GM18499 (cell line): ENCODE data around the gene TSC2.

Experiments
- ATAC-seq: cut with Tn5 transposase; IDR thresholded peaks from one replicate; pipeline ENCODE4 v1.9.1; 2021; ENCODE audit warnings: moderate number of reproducible peaks; ENCODE audit not compliant: insufficient read depth, unreplicated experiment

TSC2 gene

DNA sequence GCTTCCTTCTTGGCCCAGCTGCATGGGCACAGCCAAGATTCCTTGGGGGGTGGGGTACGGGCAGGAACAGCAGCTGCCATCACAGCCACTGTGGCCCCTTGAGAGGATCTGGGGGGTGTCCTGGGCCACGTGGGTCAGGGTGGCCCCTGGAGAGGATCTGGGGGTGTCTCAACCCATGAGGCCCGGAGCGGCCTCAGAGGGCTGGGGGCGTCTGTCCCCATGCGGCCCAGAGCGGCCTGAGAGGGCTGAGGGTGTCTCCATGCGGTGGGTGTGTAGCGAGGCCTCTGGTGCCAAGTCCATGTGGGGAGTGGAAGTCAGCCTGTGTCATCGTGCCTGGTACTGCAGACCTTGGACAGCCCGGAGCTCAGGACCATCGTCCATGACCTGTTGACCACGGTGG, 13.7 kb downstream of the TSC2 start:
- ATAC-seq = no peak

DNA sequence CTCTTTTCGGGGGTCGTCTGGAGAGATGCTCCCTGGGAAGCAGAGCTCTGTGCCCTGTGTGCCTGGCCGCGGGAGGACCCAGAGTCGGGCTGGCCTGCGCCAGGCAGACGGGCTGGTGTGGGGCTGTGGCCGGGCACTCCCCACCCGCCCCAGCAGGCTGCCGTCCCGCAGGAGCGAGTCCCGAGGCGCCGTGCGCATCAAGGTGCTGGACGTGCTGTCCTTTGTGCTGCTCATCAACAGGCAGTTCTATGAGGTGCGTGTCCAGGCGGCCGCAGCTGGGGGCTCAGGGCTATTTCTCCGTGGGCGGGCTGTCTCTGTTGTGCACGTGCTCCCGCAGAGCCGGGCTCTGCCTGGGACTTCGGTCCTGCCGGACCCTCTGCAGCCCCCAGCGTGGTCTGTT, 15.0 kb downstream of the TSC2 start:
- no peak for ATAC-seq

DNA sequence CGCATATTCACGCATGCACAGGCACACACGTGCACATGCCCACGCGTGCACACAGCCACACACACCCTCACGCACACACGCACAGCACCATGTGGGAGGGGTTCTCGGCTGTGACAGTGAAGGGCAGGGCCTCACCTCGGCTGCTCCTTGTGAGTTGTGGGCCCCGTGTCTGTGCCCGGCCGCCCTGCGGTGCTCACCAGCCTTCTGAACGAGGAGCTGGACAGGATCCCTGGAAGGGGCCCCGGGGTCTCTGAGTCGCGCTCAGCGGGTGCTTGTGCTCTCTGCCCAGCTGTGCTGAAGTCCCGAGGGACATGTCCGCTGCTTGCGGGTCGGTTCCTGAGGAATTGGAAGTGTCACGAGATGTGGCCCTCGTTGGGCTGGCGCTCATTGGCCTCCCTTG, 16.1 kb downstream of the TSC2 start:
- no peak for ATAC-seq

DNA sequence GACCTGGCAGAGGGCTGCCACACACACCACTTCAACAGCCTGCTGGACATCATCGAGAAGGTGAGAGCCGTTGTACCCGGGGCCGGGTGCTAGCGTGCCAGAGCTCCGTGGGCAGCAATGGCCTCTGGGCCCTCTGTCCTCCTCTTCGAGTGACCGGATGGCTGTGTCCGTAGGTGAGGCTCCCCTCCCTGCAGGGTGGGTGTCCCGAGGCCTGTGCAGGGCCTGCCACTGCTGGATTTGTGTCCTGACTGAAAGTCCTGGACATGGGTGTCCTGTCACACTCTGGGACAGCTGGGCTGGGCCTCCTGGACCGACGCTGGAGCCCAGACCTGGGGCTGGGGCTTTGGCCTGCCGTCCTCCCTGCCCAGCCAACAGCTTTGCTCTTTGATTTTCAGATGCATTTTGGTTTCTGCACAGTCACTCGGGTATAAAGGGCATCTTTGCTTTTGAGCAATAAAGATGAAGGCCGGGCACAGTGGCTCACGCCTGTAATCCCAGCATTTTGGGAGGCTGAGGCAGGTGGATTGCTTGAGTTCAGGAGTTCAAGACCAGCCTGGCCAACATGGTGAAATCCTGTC, 16.7 kb downstream of the TSC2 start:
- no peak for ATAC-seq

DNA sequence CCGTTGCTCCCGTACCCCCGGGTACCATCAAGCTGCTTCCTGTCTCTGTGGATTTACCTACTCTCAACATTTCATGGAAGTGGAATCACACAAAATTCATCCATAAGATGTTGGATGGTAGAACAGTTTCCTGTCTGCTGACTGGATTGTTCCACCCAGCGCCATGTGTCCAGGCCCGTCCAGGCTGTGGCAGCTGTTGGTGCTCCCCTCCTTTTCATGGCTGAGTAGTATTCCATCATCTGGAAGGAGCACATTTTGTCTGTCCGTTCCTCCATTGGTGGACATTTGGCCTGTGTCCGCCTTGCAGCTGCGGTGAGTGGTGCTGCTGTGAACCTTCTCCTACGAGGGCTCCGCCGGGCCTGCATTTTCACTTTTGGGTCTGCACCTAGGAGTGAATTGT, 18.4 kb downstream of the TSC2 start:
- ATAC-seq = no peak

DNA sequence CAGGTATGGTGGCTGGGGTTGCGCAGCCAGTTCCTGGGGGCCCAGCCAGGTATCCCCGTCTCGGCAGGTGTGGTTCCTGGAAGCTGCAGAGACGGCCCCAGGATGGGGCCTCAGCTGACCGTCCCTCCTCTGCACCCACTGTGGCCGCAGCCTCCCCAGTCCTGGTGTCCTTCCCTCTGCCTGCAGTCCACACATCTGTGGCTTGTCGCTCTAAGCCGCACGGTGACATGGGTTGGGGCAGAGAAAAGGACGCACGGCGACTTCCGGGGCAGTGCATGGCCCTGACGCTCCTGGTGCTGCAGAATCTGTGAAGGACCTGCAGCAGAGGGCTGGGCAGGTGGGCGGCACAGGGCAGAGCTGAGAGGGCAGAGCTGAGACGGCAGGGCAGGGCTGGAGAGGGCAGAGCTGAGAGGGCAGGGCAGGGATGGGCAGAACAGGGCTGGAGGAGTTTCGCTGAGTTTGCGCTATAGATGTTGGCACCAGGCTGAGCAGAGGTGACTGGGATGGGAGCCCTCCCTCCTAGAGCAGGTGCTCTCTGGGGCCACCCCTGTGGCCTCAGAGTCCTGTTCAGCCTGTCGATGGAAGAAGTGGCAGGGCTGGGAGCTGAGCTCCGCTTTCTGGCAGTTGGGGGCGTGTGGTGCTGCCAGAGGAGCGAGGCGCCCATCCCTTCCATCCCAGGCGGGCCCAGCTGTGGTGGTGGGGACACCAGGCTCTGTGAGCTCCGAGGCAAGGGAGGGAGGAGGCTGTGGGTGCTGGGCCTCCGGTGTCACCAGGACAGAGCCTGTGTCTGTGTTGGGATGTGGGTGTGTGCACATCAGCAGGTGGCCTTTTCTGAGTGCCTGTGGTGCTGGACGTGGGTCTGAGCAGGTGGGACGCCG, 23.0 kb downstream of the TSC2 start:
- no peak for ATAC-seq

DNA sequence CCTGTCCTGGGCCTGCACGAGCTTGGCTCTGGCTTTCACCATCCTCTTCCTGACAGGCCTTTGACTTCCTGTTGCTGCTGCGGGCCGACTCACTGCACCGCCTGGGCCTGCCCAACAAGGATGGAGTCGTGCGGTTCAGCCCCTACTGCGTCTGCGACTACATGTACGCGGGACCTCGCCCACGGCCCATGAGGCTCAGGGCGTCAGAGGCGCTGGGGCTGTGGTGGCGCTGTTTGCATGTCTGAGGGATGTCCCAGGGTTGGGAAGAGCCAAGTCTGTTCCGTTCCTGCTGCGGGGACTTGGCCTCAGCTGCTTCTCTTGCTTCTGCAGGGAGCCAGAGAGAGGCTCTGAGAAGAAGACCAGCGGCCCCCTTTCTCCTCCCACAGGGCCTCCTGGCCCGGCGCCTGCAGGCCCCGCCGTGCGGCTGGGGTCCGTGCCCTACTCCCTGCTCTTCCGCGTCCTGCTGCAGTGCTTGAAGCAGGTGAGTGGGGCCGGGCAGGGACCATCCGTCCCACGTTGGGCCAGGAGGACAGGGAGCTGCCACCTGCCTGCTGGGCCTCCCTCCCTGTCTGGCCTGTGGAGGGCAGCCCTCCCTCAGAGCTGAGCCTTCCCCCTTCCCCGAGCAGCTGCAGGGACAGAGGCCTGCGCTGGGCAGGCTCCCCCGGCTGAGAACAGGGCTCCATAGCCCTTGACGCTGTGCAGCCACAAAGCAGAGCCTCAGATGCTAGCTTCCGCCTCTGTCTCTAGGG, 23.8 kb downstream of the TSC2 start:
- ATAC-seq = no peak

DNA sequence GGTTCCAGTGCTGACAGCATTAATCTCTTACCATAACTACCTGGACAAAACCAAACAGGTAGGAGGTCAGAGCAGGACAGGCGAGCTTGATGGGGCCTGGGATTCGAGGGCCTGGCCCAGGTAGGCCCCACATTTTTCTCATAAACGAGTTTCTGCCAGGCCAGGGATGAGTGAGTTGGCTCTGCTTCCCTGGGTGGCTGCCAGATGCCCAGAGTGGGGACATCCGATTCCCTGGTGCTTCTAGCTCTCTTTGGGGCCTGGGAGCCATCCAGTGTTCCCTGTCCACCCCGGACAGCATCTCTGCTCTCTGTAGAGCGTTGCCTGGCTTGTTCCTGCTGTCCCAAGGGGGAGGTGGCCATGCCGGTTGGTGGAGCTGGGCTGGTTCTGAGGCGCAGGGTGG, 25.1 kb downstream of the TSC2 start:
- no peak for ATAC-seq

DNA sequence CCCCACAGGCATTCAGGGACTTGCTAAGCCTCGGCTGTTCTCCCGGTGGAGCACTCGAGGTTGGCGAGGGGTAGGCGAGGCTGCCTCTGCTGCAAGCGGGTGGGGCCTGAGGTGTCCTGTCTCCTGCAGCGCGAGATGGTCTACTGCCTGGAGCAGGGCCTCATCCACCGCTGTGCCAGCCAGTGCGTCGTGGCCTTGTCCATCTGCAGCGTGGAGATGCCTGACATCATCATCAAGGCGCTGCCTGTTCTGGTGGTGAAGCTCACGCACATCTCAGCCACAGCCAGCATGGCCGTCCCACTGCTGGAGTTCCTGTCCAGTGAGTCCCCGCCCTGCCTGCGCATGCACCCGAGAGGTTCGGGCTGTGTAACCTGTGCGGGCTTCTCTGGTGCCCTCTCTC, 26.3 kb downstream of the TSC2 start:
- ATAC-seq = no peak

DNA sequence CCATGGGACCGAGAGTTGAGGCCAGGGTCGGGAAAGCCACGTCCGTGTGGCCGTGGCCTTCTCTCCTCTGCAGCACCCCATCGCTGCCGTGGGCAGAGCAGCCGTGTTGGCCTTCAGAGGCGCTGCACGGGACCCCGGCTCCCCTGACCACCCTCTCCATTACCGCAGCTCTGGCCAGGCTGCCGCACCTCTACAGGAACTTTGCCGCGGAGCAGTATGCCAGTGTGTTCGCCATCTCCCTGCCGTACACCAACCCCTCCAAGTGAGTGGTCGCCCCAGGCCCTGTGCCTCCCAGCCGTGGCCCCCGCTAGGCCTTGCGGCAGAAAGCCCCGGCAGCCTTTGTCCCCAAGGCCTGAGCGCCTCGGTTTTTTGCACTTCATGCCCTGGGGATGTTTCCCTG, 27.8 kb downstream of the TSC2 start:
- ATAC-seq = no peak

DNA sequence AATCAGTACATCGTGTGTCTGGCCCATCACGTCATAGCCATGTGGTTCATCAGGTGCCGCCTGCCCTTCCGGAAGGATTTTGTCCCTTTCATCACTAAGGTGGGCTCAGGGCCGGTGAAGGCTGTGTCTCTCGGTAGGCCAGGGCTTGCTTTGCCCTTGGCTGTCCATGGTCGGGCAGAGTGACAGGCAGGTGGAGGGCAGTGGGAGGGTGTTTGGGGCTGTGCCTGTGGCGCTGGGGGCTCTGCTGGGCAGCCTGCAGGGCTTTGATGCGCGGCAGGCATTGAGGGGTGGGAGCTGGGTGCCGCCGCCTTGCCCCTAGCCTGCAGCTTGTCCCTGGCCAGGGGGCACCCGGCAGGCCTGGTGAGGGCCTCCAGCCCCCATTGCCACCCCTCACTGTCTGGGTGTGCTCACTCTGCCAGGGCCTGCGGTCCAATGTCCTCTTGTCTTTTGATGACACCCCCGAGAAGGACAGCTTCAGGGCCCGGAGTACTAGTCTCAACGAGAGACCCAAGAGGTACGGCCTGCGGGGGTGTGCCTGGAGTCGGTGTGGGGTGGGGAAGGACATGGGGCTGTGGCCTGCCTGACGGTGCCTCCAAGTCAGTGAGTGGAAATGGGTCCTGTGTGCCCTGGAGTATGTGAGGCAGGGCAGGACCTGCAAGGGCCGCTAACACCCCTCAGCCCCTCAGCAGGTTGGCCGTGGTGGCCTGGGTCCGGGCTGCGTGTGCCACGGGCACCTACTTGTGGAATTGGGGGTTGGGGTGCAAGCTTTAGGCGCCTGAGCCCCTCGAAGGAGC, 28.5 kb downstream of the TSC2 start:
- no peak for ATAC-seq

DNA sequence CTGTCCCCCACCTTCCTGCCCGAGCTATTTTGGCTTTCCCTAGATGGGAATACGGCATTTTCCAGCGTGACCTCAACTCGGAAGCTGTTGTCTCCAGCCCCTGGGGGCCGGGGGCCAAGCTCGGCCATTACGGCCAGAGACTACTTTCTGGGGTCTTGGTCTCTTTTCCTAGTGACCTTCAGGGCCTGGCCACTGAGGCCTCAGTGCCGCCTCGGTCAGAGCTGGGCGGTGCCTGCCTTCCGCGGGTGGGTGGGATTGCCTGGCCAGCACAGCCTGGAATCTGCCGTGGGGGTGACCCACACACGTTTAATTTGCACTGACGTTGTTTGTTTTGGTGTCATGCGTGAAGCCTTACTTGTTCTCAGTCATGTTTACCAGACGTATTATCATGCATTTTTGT, 29.2 kb downstream of the TSC2 start:
- no peak for ATAC-seq

DNA sequence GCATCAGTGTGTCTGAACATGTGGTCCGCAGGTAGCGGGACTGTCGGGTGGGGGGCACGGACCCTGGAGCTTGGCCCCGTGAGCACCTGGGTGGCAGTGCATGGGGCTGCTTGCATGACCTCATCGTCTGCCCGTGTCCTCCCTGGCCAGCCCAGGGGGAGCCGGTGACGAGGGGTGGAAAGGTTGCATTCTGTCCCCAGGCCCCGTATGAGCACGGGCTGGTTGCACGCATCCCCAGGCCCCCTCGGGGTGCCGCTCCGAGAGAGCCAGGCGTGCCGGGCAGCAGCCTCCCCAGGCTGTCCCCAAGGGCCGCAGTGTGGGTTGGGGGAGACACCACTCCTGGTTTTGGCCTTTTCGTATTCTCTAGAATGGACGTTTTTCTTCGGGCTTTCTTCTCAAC, 29.9 kb downstream of the TSC2 start:
- no peak for ATAC-seq

DNA sequence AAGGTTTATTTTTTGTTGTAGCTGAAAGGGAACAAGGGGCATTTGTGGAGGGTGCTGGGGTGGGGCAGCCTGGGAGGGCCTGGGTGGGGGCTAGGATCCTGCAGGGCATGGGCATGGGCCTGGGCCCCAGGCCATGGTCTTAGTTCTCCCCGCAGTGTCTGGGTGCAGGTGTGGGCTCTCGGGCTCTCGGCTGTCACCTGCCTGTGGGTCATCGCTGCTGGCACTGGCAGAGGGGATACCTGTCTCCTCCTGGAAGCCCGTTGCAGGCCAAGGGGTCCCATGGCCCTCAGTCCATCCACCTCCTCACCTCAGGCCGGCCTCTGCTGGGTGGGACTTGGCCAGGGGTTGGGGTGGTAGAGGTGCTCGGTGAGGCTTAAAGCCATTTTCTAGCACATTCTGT, 30.3 kb downstream of the TSC2 start:
- ATAC-seq = no peak

DNA sequence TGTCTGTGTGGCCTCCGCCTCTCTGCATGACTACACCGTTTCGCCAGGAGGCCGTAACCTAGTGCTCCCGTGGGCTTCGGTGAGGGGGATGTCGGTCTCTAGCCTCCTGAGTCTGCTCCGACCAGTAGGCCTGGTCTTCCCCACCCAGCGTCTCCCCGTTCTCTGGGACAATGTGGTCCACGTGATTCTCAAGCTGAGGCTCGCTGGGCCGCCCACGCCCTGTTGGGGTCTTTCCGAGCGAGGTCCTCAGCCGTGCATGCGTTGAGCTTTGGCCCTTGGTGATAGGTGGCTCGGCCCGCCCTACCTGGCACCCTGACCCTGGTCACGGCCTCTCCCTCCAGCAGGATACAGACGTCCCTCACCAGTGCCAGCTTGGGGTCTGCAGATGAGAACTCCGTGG, 30.9 kb downstream of the TSC2 start:
- ATAC-seq = no peak

DNA sequence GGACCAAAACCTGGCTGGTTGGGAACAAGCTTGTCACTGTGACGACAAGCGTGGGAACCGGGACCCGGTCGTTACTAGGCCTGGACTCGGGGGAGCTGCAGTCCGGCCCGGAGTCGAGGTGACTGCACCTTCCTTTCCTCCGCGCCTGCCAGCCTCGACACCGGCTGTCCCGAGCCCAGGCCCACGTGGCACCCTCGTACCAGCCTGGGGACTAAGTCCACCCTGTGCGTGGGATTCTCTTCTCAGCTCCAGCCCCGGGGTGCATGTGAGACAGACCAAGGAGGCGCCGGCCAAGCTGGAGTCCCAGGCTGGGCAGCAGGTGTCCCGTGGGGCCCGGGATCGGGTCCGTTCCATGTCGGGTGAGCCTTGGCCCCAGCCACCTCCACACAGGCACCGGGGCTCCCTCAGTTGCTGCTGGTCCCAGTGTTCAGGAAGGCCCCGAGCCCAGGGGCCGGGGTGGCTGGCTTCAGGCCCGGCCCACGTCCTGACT, 31.6 kb downstream of the TSC2 start:
- ATAC-seq = no peak

DNA sequence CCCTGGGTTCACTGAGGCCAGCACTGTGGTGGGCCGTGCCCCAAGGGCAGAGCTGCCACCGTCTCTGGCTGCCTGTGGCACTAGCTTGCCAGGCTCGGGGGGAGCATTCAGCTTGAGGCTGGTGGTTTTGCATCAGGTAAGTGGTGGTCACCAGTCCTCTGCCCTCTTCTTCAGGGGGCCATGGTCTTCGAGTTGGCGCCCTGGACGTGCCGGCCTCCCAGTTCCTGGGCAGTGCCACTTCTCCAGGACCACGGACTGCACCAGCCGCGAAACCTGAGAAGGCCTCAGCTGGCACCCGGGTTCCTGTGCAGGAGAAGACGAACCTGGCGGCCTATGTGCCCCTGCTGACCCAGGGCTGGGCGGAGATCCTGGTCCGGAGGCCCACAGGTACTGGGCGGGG, 32.2 kb downstream of the TSC2 start:
- no peak for ATAC-seq

DNA sequence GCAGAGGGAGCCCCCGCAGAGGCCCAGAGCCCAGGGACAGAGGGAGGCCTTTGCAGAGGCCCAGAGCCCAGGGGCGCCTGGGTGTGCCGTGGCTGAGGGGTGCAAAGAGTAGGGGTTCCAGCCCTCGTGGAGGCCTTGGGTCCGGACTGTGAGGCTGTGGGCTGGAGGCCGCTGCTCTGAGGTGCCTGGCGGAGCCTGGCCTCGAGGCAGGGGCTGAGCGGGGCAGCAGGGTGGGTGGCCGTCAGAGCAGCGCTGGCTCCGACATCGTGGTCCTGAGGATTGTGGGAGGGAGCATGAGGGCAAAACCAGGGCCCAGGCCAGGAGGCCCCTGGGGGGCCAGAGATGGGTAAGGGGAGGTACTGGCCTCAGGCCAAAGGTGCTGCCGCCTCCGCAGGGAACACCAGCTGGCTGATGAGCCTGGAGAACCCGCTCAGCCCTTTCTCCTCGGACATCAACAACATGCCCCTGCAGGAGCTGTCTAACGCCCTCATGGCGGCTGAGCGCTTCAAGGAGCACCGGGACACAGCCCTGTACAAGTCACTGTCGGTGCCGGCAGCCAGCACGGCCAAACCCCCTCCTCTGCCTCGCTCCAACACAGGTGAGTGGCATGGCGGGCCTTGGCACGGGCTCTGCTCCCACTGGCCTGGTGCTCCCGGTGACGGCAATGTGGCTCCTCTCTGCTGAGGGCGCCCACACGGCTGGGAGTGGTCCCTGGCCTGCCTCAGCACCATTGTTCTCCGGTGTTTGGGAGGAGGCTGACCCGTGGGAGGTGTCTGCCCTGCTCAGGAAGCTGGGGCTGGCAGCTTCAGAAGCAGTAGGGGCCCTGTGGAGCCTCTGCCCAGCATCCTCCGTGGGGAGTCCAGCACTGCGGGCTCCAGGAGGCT, 33.7 kb downstream of the TSC2 start:
- ATAC-seq = no peak

DNA sequence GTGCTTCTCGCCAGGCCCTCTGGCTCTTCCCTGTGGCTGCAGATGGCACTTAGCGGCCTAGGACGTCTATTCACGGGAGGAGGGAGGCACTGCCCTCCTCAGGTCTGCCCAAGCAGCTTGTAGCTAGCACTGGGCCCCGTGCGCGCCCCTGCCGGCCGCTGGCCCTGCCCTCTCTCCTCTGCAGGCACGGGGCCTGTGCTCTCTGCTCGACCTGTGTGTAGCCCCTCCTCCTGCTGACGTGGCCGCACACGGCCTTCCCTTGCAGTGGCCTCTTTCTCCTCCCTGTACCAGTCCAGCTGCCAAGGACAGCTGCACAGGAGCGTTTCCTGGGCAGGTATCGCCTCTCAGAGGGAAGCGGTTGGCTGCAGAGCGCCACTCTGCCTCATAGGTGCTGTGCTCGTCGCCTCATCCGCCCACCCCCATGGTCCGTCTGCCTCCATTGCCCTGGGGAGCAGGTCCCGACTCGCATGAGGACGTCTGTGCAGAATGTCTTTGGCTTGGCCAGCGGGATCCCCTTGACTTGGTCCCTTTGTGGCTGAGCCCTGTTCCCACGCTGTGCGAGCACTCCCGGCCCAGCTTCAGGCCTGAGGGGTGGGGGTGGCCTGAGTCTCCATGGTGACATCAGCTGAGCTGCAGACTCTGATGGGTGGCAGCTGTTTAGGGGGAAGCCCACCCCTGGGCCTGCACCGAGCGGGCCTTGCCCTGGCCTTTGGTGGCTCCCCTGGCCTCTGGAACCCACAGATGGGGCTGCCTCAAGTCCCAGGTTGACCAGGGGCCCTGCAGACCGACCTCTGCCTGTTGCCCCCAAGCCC, 34.6 kb downstream of the TSC2 start:
- no peak for ATAC-seq
